Activated CD4-positive, alpha-beta T cell treated with anti-CD3 and anti-CD28 coated beads, Interleukin-2, amount 50 U/mL, for 48 hours (primary cell): ENCODE results near the gene DPYD.

Source experiments
- DNase-seq, 2 experiments: peaks; one replicate each; pipeline ENCODE4 v3.0.0-alpha.2; 2020

Gene DPYD

GRCh38 chr1:97680894-97681293 lies 239.9 kb downstream of the DPYD start:
- DNase-seq, result no peak

GRCh38 chr1:97680470-97680869 lies 240.4 kb downstream of the DPYD start:
- DNase-seq, result no peak

GRCh38 chr1:97677702-97678101 lies 243.1 kb downstream of the DPYD start:
- DNase-seq, result no peak

- DNase-seq, result no peak
These were observed 246.3 kb downstream of the DPYD start for GRCh38 chr1:97674517-97674916.

GRCh38 chr1:97668945-97669344 lies 251.9 kb downstream of the DPYD start:
- no peak for DNase-seq

- DNase-seq, result no peak
These were observed 260.3 kb downstream of the DPYD start for GRCh38 chr1:97660431-97661105.

- no peak for DNase-seq
These were observed 265.8 kb downstream of the DPYD start for GRCh38 chr1:97654876-97655585.

- no peak for DNase-seq
These were observed 269.6 kb downstream of the DPYD start for GRCh38 chr1:97651250-97651649.

- no peak for DNase-seq
These were observed 271.2 kb downstream of the DPYD start for GRCh38 chr1:97649591-97649990.

- no peak for DNase-seq
These were observed 273.1 kb downstream of the DPYD start for GRCh38 chr1:97647776-97648175.

GRCh38 chr1:97646071-97646470 lies 274.8 kb downstream of the DPYD start:
- no peak for DNase-seq

- DNase-seq, result no peak
These were observed 280.2 kb downstream of the DPYD start for GRCh38 chr1:97640677-97641076.

GRCh38 chr1:97636941-97637340 lies 283.9 kb downstream of the DPYD start:
- DNase-seq, result no peak

- DNase-seq, result no peak
These were observed 286.1 kb downstream of the DPYD start for GRCh38 chr1:97634758-97635157.

- DNase-seq, result no peak
These were observed 288.1 kb downstream of the DPYD start for GRCh38 chr1:97632776-97633175.

- DNase-seq, result no peak
These were observed 288.8 kb downstream of the DPYD start for GRCh38 chr1:97632075-97632474.

- no peak for DNase-seq
These were observed 289.9 kb downstream of the DPYD start for GRCh38 chr1:97630948-97631347.

- DNase-seq, result no peak
These were observed 290.6 kb downstream of the DPYD start for GRCh38 chr1:97630281-97630680.

- DNase-seq, result no peak
These were observed 297.6 kb downstream of the DPYD start for GRCh38 chr1:97623220-97623619.

- no peak for DNase-seq
These were observed 298.9 kb downstream of the DPYD start for GRCh38 chr1:97621955-97622354.

- DNase-seq, result no peak
These were observed 301.1 kb downstream of the DPYD start for GRCh38 chr1:97619706-97620105.

- no peak for DNase-seq
These were observed 310.1 kb downstream of the DPYD start for GRCh38 chr1:97610748-97611147.

GRCh38 chr1:97610102-97610501 lies 310.7 kb downstream of the DPYD start:
- DNase-seq, result no peak

- DNase-seq, result no peak
These were observed 312.6 kb downstream of the DPYD start for GRCh38 chr1:97608272-97608671.

- no peak for DNase-seq
These were observed 317.1 kb downstream of the DPYD start for GRCh38 chr1:97603776-97604175.
